DMS153 treated with DMSO at 0.1 percent for 48 hours (cell line): Measurements from ENCODE around the gene PCGF6.
A peak's percentile ranks its signal among the peaks of the same experiment; 100 is the strongest.
"Not testable (repeated sequence)": the region's sequence is repeated elsewhere in the genome, so short reads cannot be mapped to it uniquely, and the experiment has no call there.

ENCODE experiments used
- DNase-seq: peaks from one replicate; lab custom pipeline; 2025; ENCODE audit not compliant: unreplicated experiment; lab: John Stamatoyannopoulos, UW

PCGF6 gene, protein sequence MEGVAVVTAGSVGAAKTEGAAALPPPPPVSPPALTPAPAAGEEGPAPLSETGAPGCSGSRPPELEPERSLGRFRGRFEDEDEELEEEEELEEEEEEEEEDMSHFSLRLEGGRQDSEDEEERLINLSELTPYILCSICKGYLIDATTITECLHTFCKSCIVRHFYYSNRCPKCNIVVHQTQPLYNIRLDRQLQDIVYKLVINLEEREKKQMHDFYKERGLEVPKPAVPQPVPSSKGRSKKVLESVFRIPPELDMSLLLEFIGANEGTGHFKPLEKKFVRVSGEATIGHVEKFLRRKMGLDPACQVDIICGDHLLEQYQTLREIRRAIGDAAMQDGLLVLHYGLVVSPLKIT

DNA sequence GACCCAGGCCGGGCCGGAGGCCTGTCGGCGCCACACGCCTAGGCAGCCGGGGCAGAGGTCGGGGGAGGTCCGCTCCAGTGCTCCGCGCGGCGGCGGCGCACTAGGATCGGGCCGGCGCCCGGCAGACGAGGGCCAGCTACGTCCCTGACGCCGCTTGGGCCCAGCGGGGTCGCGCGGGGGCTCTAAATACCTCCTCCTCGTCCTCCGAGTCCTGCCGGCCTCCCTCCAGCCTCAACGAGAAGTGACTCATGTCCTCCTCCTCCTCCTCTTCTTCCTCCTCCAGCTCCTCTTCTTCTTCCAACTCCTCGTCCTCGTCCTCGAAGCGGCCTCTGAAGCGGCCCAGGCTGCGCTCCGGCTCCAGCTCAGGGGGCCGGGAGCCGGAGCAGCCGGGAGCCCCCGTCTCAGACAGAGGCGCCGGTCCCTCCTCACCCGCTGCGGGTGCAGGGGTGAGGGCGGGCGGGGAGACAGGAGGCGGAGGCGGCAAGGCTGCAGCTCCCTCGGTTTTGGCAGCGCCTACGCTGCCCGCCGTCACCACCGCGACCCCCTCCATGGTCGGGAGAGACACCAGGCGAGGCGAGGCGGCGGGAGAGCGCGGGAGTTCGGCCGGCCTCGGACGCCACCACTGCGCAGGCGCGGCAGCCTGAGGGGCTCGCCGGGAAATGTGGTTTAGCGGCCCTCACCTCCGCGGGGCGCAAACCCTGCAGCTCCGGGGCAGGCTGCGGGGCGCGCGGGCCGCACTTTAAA lies at the start of gene PCGF6:
TSS of gene PCGF6 (minus strand) at position 624 of the 744 bp plus-strand sequence. CDS start at position 550, 74 bp downstream.
- DNase-seq: peak; percentile 68

DNA sequence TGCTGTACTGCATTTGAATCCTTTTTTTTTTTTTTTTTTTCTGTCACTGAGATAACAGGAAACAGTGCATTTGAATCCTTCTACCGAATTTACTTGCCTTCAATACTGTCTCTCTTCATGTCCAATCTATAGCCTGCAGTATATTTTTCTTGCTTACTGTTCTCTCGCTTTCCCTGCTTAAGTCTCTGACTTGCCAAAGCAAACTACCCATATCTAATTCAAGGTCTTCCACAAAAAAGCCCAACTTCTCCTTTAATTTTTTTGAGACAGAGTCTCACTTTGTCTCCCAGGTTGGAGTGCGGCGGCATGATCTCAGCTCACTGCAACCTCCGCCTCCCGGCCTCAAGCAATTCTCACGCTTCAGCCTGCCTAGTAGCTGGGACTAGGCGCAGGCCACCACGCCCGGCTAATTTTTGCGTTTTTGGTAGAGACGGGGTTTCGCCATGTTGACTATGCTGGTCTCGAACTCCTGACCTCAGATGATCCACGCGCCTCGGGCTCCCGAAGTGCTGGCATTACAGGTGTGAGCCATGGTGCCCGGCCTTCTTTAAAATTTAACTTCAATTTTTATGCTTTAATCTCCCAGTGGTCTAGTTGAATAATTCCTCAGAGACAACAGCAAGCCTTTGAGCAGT lies 46.4 kb upstream of the PCGF6 start:
- no peak for DNase-seq

DNA sequence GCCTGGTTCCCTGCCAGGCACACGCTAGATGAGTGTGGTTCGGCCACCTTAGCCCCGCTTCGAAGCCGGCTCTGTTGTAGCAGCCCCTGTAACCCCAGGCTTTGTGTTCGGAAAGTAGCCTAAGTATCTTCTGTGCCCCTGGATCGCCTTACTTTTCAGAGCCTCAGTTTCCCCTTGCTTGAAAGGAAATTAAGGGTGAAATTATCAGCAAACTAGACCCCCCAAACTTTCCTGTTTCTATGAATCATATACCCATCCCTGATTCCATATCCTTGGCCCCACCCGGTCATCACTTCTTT lies 45.8 kb upstream of the PCGF6 start:
- no peak for DNase-seq

DNA sequence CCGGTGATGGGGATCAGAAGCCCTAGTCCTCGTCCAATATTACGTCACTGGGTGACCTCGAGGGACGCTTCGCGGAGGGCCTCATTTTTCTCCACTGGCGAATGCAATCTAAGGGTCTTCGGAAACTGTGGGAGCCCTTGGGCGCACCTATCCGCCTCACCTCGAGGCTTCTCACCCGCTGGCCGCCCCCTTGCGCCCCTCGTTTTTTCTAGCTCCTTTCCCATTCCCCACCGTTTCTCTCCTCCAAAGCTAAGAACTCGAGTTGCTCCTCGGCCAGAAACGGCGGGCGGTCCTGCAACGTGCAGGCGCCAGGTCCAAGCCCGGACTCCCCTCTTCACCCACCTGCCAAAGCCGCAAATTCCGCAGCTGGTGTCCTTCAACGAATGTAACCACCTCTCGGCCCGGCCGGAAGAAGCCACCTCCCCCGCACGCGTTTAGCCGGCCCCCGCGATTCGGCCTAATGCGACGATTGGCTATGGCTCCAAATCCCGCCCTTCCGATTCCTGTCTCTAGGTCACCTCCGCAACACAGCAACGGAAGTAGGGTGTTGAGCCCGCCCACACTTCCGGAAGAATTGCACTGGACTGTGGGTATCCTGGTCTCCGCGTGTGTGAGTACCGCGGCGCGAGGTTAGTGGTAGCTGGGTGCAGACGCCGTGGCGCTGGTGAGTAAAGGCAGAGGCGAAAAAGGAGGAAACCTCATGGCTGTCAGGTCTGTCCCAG lies 45.3 kb upstream of the PCGF6 start, which contains the start of the genes ATP5MK and PDCD11:
TSS of gene ATP5MK (minus strand) at position 409 of the 722 bp plus-strand sequence. CDS start 4,018 bp downstream, outside the sequence.
TSS of gene PDCD11 (plus strand) at position 560 of the 722 bp plus-strand sequence. CDS start 1,801 bp downstream, outside the sequence.
- peak; percentile 94 for DNase-seq

DNA sequence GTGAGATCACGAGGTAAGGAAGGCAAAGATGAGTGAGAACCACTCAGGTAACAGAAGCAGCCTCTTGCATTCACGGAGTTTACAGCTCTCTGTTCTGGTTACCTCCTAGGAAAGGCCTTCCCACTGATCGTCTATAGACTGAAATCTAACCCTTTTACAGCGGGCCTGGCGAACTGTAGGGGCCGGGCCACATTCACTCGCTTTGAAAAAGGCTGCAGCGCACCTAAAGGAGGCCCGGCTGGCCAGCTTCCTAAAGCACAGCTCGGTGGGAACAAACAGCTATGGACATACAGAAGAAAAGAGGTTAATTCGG lies 44.8 kb upstream of the PCGF6 start:
- DNase-seq: no peak

DNA sequence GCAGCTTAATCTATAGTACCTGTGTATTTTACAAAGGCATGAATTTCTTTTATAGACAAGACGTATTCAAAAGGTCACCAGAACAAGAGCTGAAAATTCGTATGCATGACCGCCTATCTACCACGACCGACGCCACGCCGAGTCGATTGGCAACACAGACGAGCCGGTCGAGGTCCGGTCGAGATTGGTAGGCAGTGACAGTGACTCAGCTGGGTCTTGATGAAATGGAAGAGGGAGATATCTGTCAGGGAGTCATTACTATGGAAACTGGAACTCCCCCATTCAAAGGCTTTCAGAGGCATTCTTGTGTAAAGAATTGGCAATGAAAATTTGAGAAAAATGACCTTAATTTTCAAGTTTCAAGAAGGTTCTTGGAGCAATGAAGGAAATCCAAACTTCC lies 43.2 kb upstream of the PCGF6 start:
- no peak for DNase-seq

DNA sequence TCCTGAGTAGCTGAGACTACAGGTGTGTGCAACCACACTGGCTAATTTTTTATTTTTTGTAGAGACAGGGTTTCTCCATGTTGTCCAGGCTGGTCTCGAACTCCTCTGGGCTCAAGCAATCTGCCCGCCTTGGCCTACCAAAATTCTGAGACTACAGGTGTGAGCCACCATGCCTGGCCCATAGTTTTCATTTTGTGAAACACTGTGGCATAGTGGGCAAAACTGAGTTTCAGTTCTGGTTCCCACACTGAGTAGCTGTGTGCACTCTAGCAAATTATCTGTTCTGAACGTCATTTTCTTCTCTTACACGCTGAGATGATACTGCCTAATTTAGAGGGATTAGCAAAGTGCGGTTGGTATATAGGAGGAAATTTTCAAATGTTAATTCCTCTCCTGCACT lies 31.8 kb upstream of the PCGF6 start:
- DNase-seq: no peak

DNA sequence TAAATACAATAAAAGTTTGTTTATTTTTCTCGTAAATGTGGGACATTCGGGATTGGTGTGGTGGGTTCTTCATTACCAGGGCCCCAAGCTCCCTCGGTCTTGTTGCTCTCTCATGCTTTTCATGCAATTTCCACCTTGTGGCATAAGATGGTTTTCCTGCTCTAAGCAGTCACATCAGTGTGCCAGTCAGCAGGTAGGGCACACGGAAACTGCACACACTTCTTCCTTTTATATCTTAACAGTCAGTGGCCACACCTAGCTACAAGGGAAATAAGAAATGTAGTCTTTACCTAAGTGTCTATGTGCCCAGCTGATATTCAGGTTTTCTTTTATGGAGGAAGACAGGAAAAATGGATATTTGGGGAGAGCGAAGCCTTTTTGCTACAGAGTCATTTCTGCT lies 23.3 kb upstream of the PCGF6 start:
- no peak for DNase-seq

DNA sequence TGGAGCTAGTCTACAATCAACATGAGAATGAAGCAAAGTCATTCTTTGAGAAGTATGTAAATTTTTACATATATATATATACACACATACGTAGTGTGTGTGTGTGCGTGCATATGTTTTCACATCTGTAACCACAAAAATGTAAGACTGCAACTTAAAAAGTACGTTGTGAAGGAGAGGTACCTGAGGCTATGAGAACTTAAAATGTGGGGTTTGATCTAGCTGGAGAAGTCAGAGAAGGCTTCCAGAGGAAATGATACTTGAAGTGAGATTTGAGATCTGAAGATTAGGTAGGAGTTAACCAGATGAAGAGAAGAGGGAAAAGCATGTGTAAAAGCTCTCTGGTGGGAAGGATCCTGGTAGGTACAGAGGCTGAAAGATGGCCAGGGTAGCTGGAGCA lies 22.6 kb upstream of the PCGF6 start:
- DNase-seq: no peak

DNA sequence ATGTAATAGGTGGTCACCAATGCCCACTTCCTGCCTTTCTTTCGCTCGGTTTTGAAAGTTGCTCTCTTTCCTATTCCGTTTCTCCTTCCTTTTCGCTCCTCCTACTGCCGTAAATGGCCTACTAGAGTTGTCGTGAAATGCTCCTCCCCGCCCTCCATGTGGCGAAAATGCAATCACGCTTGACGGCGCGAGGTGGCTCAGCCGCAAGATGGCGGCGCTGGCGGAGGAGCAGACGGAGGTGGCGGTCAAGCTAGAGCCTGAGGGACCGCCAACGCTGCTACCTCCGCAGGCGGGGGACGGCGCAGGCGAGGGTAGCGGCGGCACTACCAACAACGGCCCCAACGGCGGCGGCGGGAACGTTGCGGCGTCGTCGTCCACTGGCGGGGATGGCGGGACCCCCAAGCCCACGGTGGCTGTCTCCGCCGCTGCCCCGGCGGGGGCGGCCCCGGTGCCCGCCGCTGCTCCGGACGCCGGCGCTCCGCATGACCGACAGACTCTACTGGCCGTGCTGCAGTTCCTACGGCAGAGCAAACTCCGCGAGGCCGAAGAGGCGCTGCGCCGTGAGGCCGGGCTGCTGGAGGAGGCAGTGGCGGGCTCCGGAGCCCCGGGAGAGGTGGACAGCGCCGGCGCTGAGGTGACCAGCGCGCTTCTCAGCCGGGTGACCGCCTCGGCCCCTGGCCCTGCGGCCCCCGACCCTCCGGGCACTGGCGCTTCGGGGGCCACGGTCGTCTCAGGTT lies 17.0 kb upstream of the PCGF6 start, which contains the start of gene TAF5:
TSS of gene TAF5 (plus strand) at position 195 of the 737 bp plus-strand sequence. CDS start at position 209, 14 bp downstream.
- DNase-seq: peak; percentile 87

DNA sequence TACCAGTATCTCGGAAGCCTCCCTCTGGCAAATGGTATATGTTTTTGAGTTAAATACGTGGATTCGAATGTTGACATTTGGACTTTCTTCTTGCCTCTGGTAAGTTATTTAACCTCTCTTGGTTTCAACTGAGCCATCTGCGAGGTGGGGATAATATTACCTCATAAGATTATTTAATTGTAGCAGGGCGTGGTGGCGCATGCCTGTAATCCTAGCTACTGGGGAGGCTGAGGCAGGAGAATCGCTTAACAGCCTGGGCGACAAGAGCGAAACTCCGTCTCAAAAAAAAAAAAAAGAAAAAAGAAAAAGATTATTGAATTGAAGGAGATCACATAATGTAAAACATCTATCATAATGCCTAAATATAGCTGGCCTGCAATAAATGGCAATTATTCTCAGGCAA lies 16.4 kb upstream of the PCGF6 start:
- no peak for DNase-seq

DNA sequence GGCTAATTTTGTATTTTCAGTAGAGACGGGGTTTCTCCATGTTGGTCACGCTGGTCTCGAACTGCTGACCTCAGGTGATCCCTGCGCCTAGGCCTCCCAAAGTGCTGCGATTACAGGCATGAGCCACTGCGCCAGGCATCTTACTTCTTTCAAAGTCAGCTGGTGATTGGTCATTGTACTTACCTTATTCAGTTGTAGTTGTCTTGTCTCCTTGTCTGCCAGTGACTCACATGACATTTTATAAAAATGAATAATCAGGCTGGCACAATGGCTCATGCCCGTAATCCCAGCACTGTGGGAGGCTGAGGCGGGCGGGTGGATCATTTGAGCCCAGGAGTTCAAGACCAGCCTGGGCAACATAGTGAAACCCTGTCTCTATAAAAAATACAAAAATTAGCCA lies 9.9 kb upstream of the PCGF6 start:
- DNase-seq: not testable (repeated sequence)

DNA sequence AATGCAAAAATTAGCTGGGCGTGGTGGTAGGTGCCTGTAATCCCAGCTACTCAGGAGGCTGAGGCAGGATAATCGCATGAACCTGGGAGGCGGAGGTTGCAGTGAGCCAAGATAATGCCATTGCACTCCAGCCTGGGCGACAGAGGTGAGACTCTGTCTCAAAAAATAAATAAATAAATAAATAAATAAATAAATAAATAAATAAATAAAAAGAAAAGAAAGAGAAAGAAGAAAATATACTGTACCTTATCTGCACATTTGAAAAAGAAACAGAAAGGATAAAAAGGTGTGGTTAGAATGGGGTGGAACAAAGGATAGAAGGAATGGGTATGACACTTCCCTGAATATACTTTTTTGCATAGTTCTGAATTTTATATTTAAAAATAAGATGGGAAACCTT lies 8.6 kb upstream of the PCGF6 start:
- DNase-seq: not testable (repeated sequence)

DNA sequence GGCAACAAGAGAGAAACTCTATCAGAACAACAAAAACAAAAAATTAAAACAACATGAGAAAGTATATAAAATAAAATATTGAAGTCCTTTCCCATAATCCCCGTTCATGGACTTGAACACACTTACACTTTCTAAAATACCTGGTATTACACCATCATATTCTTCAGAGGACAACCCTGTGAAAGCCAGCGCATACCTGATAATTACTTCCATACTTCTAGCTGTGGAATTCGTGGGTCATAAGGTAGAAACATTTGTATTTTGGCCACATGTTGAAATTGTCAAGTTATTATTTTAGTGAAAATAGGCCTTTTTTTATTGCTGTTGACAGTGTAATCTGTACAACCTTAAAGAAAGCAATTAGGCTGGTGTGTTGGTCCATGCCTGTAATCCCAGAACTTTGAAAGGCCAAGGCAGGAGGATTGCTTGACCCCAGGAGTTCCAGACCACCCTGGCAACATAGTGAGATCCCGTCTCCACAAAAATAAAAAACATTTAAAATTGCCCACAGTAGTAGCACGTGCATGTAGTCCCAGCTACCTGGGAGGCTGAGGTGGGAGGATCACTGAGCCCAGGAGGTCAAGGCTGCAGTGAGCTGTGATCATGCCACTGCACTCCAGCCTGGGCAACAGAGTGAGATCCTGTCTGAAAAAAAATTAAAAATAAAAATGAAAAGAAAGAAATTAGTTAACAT lies 5.1 kb upstream of the PCGF6 start:
- no peak for DNase-seq

DNA sequence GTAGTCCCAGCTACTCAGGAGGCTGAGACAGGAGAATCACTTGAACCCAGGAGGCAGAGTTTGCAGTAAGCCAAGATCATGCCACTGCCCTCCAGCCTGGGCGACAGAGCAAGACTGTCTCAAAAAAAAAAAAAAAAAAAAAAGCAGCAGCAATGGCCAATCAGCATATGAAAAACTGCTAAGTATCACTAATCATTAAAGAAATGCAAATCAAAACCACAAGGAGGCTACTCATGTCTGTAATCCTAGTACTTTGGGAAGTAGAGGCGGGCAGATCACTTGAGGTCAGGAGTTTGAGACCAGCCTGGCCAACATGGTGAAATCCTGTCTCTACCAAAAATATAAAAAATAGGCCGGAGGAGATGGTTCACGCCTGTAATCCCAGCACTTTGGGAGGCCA lies 3.6 kb upstream of the PCGF6 start:
- DNase-seq: not testable (repeated sequence)

DNA sequence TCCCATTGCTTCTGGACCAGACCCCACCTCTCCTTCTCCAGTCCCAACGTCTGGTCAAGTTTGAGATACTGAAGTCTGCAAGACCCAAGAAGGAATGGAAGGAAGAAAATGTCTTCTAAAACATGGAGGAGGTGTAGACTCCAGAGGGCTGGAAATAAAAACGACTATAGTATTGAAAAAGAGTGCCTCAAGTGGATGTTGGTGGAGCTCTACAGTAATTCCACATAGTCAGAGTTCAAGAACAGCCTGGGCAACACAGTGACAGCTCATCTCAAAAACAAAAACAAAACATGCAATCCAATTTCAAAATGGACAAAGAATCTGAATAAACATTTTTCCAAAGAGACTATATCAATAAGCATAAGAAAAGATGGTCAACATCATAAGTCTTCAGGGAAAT lies 2.3 kb upstream of the PCGF6 start:
- DNase-seq: no peak

DNA sequence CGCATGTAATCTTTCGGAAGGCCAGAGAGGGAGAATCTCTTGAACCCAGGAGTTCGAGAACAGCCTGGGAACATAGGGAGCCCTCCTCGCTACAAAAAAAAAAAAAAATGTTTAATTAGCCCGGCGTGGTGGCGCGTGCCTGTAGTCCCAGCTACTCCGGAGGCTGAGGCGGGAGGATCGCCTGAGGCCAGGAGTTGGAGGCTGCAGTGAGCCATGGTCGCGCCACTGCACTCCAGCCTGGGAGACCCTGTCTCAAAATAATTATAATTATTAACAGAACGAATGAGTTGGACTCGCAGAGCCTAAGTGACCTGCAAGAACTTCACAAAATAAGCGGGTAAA lies 794 bp downstream of the PCGF6 start:
- DNase-seq: no peak

DNA sequence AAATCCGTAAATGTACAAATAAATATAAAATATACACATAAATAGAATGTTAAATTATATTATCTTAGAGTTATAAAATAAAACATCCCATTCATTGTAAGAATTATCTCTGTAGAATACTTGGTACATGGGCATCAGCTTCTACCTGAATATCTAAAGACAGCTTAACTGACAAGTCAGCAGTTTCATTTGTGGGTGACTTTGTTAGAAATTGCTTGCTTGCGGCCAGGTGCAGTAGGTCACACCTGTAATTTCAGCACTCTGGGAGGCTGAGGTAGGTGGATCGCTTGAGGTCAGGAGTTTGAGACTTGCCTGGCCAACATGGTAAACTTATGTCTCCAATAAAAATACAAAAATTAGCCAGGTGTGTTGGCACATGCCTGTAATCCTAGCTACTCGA lies 14.6 kb downstream of the PCGF6 start:
- DNase-seq: no peak

DNA sequence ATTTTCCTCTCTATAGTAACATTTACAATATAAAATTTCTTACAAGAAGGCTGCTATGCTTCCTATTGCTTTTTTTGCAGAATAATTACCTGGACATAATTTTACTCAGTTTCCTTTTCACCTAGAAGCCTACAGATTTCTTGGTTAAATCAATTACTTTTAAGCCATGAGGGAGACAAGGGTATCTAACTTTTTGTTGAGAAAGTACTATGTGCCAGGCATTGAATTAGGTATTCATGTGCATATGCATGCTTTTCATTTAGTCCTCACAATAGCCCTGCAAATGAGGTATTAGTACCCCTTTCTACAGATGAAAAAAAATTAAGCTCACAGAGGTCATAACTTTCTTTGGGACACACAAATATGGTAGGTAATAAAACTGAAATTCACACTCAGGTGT lies 16.4 kb downstream of the PCGF6 start:
- no peak for DNase-seq

DNA sequence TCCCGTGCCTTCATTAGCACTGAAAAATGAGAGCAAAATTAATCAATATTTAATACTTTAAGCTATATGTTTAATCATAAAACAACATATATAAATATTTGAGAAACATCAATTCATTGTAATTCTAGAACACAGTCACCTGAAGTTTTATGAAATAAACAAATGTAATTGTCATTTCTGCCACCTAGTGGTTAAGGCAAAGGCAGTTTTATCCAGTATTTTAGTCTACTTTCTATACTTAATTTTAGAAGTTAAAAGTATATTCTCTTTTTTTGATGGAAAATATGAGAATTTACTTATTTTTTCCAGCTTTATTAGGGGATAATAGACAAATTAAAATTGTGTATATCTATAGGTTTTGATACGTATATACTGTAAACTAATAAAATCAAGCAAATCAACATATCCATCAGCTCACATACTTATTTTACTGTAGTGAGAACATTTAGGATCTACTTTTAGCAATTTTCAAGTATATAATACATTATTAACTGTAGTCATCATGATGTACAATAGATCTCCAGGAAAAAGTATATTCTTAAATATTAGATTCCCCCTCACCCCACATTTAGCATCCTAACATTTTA lies 16.9 kb downstream of the PCGF6 start:
- peak; percentile 8 for DNase-seq
